Glomerular visceral epithelial cell (primary cell): Measurements from ENCODE around the gene CYP17A1.
"Not testable (repeated sequence)": the region's sequence is repeated elsewhere in the genome, so short reads cannot be mapped to it uniquely, and the experiment has no call there.

Experiments
- DNase-seq: peaks from one replicate; pipeline ENCODE4 v3.0.0-alpha.2; 2016; ENCODE audit errors: extremely low spot score

The CYP17A1 gene

GRCh38 chr10:102837230-102837721 lies at the start of gene CYP17A1:
TSS of gene CYP17A1 (minus strand) at chr10:102837413. CDS start at chr10:102837361, 52 bp downstream.
- peak; percentile 93 for DNase-seq

- DNase-seq = no peak
Measured at GRCh38 chr10:102880256-102880655, 43.0 kb upstream of the CYP17A1 start.

GRCh38 chr10:102878629-102879028 lies 41.4 kb upstream of the CYP17A1 start:
- DNase-seq = no peak

- no peak for DNase-seq
Measured at GRCh38 chr10:102876747-102877153, 39.5 kb upstream of the CYP17A1 start.

- DNase-seq = no peak
Measured at GRCh38 chr10:102872163-102872562, 35.0 kb upstream of the CYP17A1 start.

- no peak for DNase-seq
Measured at GRCh38 chr10:102870221-102870620, 33.0 kb upstream of the CYP17A1 start.

GRCh38 chr10:102869258-102870198 lies 32.3 kb upstream of the CYP17A1 start, which contains the start of gene AS3MT:
TSS of gene AS3MT (plus strand) at chr10:102869470. CDS start at chr10:102869593, 123 bp downstream.
- DNase-seq = peak; percentile 48

GRCh38 chr10:102868911-102869257 lies 31.7 kb upstream of the CYP17A1 start:
- DNase-seq = no peak

- no peak for DNase-seq
Measured at GRCh38 chr10:102865620-102866019, 28.4 kb upstream of the CYP17A1 start.

- no peak for DNase-seq
Measured at GRCh38 chr10:102863660-102864059, 26.4 kb upstream of the CYP17A1 start.

- DNase-seq = no peak
Measured at GRCh38 chr10:102859911-102860310, 22.7 kb upstream of the CYP17A1 start.

- DNase-seq = no peak
Measured at GRCh38 chr10:102856758-102857424, 19.7 kb upstream of the CYP17A1 start.

GRCh38 chr10:102855731-102856436 lies 18.7 kb upstream of the CYP17A1 start:
- peak; percentile 92 for DNase-seq

- DNase-seq = not testable (repeated sequence)
Measured at GRCh38 chr10:102853237-102853636, 16.0 kb upstream of the CYP17A1 start.

GRCh38 chr10:102850025-102850518 lies 12.9 kb upstream of the CYP17A1 start:
- DNase-seq = no peak

GRCh38 chr10:102845352-102845902 lies 8.2 kb upstream of the CYP17A1 start:
- no peak for DNase-seq

GRCh38 chr10:102844190-102844776 lies 7.1 kb upstream of the CYP17A1 start:
- DNase-seq = not testable (repeated sequence)

- not testable (repeated sequence) for DNase-seq
Measured at GRCh38 chr10:102843139-102843538, 5.9 kb upstream of the CYP17A1 start.

GRCh38 chr10:102841827-102842345 lies 4.7 kb upstream of the CYP17A1 start:
- DNase-seq = no peak

- not testable (repeated sequence) for DNase-seq
Measured at GRCh38 chr10:102838276-102838927, 1.2 kb upstream of the CYP17A1 start.
